ENCODE data around the gene TADA3. TPM values are rescaled to one million over a fixed set of nuclear protein-coding genes. Genes with fewer than 3 reads are reported as not detected.

The TADA3 gene
- total and polyA plus RNA-seq, 12 donors: 38.5 to 59.6 (median 43.5) TPM

DNA sequence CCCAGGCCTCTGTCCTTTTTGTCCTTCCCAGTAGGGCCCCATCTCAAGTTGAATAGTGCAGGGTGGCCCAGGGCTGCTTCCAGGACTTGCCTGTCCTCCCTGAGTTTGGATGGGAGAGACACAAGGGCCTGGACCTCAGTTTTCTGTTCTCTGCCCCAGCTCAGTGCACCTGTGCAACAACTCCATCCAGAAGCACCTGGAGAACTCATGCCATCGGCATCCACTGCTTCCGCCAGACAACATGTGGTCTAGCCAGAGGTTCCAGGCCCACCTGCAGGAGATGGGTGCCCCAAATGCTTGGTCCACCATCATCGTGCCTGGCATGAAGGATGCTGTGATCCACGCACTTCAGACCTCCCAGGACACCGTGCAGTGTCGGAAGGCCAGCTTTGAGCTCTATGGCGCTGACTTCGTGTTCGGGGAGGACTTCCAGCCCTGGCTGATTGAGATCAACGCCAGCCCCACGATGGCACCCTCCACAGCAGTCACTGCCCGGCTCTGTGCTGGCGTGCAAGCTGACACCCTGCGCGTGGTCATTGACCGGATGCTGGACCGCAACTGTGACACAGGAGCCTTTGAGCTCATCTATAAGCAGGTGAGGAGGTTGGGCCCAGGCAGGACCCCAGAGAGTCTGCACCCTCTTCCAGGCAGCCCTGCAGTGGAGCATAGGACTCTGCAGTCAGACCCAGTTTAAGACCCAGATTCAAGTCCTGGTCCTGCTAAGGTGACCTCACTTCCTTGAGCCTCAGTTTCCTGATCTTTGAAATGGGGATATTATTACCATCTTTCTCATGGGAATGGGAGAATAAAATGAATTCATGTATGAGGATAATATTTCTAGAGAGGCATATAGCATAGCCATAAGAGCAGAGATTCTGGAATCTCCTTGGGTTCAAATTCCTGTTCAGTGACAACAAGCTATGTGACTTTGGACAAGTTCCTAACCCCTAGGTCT is 36.8 kb upstream of the TADA3 start:
- Histone ChIP-seq H3K9me3 (no peaks in the 10 kb centered on the region), H3K4me1 (no peaks in the 10 kb centered on the region), H3K36me3 (peaks cover 0 to 81% (median 15%) of the 10 kb centered on the region in 9 donors), H3K27ac (no peak overlapping the region), H3K4me3 (no peak overlapping the region), H3K27me3 (no peaks in the 10 kb centered on the region)
- no peak for DNase-seq
- TF ChIP-seq, protein P1, sequence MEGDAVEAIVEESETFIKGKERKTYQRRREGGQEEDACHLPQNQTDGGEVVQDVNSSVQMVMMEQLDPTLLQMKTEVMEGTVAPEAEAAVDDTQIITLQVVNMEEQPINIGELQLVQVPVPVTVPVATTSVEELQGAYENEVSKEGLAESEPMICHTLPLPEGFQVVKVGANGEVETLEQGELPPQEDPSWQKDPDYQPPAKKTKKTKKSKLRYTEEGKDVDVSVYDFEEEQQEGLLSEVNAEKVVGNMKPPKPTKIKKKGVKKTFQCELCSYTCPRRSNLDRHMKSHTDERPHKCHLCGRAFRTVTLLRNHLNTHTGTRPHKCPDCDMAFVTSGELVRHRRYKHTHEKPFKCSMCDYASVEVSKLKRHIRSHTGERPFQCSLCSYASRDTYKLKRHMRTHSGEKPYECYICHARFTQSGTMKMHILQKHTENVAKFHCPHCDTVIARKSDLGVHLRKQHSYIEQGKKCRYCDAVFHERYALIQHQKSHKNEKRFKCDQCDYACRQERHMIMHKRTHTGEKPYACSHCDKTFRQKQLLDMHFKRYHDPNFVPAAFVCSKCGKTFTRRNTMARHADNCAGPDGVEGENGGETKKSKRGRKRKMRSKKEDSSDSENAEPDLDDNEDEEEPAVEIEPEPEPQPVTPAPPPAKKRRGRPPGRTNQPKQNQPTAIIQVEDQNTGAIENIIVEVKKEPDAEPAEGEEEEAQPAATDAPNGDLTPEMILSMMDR (IDR thresholded peaks at IDR 0.05): no peak
- no peak for ATAC-seq
- intact Hi-C loops (cut with DNase I): no loop called here
- 95 to 97% methylated on average over 17 of the region's 17 CpGs for WGBS, 2 donors

DNA sequence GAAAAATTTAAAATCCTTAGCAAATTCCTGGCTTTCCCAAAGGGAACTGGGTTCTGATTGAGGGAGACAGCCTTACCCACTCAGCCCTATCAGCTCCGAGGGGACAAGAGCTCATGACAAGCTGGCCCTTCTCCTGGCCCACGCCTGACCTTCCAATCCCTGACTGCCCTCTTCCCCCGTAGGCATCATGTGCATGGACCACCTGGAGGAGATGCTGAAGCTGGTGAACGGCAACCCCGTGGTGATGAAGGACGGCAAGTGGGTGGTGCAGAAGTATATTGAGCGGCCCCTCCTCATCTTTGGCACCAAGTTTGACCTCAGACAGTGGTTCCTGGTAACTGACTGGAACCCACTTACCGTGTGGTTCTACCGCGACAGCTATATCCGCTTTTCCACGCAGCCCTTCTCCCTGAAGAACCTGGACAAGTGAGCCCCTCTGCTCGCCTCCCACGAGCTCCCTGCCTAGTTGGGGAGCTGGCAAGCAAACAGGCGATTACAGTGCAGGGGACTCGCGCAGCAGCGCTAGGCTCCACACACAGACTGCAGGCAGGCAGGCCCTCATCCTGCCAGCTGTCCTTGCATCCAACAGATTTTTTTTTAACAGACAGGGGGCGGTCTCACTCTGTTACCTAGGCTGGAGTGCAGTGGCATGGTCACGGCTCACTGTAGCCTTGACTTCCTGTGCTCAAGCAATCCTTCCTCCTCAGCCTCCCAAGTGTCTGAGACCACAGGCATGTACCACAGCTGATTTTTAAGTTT is 34.7 kb upstream of the TADA3 start:
- Histone ChIP-seq H3K27ac (no peak overlapping the region), H3K9me3 (no peaks in the 10 kb centered on the region), H3K36me3 (peaks cover 0 to 60% (median 3%) of the 10 kb centered on the region in 9 donors), H3K27me3 (no peaks in the 10 kb centered on the region), H3K4me3 (no peak overlapping the region), H3K4me1 (no peaks in the 10 kb centered on the region)
- intact Hi-C loops (cut with DNase I): no loop called here
- ATAC-seq (no peak), DNase-seq (no peak)
- TF ChIP-seq, protein P1 (IDR thresholded peaks at IDR 0.05): peak in 4 of 9 donors; percentile 8 to 26 (median 14)
- 80 to 81% methylated on average over 20 of the region's 20 CpGs for WGBS, 2 donors

DNA sequence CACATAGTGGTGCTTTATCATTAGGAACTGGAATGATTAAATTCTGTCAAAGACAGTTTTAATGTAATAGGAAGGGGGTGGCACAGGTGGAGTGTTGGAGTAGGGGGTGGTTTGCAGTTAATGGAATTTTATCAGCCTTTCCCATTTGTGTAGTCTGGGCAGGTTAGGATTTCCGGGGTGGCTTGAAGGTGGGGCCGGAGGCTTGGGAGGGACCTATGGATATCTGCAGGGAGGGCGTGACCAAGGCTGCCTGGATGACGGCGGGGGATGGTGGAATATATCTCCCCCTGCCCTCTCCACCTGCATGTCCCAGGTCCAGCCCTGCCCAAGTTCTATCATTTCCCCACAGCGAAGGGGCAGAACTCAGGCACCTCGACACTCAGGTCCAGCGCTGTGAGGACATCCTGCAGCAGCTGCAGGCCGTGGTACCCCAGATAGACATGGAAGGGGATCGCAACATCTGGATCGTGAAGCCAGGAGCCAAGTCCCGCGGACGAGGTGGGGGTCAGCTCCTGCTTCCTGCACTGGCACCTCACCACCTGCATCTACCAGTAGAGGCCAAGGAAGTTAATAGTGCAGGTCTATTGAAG is 33.3 kb upstream of the TADA3 start:
- TF ChIP-seq, protein P1 (IDR thresholded peaks at IDR 0.05): no peak
- Histone ChIP-seq H3K36me3 (peaks cover 0 to 57% (median 0%) of the 10 kb centered on the region in 9 donors), H3K4me3 (no peak overlapping the region), H3K27ac (no peak overlapping the region), H3K27me3 (no peaks in the 10 kb centered on the region), H3K4me1 (no peaks in the 10 kb centered on the region), H3K9me3 (no peaks in the 10 kb centered on the region)
- no peak for ATAC-seq
- 75 to 76% methylated on average over 14 of the region's 14 CpGs for WGBS, 2 donors
- no peak for DNase-seq
- intact Hi-C loops (cut with DNase I): no loop called here

DNA sequence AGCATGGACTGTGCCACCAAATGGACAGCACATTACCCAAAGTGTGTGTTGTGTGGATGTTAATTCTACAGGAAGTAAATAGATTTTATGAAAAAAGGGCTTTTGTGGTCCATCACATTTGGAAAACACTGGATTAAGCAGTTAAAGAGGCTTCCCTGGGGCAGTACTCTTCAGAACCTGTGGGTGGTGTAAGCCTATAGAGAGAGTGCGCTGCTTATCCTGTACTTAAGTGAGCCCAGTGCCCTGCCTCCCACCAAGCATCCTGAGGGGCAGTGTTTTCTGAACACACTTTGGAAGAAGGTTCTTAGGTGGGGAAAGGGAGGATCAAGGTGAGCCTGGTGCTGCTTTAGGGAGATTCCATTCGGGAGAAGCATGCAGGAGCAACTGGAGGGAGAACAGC is 28.7 kb upstream of the TADA3 start:
- Histone ChIP-seq H3K4me1 (no peaks in the 10 kb centered on the region), H3K4me3 (no peak overlapping the region), H3K27ac (no peak overlapping the region), H3K36me3 (peaks cover 0 to 50% (median 0%) of the 10 kb centered on the region in 9 donors), H3K9me3 (no peaks in the 10 kb centered on the region), H3K27me3 (no peaks in the 10 kb centered on the region)
- intact Hi-C loops (cut with DNase I): no loop called here
- ATAC-seq: no peak
- TF ChIP-seq, protein P1 (IDR thresholded peaks at IDR 0.05): peak in 2 of 9 donors; percentile 8 to 25
- 64 to 84% methylated on average over 2 of the region's 2 CpGs for WGBS, 2 donors
- DNase-seq: no peak
